ENCODE measurements around the gene CHCHD10. TPM values are rescaled to one million over a fixed set of nuclear protein-coding genes. Genes with fewer than 3 reads are reported as not detected.

CHCHD10 gene
- total and polyA plus RNA-seq, 2 of the 13 experiments (the other 11 are each of a cell fraction or from before 2014, with no cell fraction given), result 37.0 to 62.8 TPM

- TF ChIP-seq NFAT5 (CRISPR knock-in tag; IDR thresholded peaks at IDR 0.05) (no peak), ZBTB7B (CRISPR knock-in tag; IDR thresholded peaks at IDR 0.05) (no peak), BORCS8-MEF2B (CRISPR knock-in tag; IDR thresholded peaks at IDR 0.05) (no peak), ZNF557 (CRISPR knock-in tag; IDR thresholded peaks at IDR 0.05) (no peak), FUBP1 (CRISPR knock-in tag; IDR thresholded peaks at IDR 0.05; ENCODE audit: borderline replicate concordance) (no peak), MED1 (CRISPR knock-in tag; IDR thresholded peaks at IDR 0.05) (no peak), ZNF414 (CRISPR knock-in tag; IDR thresholded peaks at IDR 0.05) (no peak)
These were observed 25.1 kb downstream of the CHCHD10 start (continued) for GRCh38 chr22:23742505-23743264.
